Endothelial cell of umbilical vein (primary cell): ENCODE measurements around the gene PIK3C2G. TPM values are rescaled to one million over a fixed set of nuclear protein-coding genes. Genes with fewer than 3 reads are reported as not detected.

Source experiments
- BruUV-seq: library from RNA; stranded (reverse); fragments of 400-500 nt; replicated peaks from 2 replicates; lab custom pipeline; 2021; lab: Mats Ljungman, UMichigan
- CTCF ChIA-PET: fragments of 300-600, 350-600 bp; sonication (Branson Sonifier 250); formaldehyde crosslinking; loops from one replicate; lab custom pipeline; 2021; ENCODE audit warnings: antibody characterized with exemption, inconsistent platforms; lab: Charles Lee
- POLR2A ChIA-PET: fragments of 300-600, 350-600 bp; sonication (Branson Sonifier 250); formaldehyde crosslinking; loops from one replicate; lab custom pipeline; 2021; ENCODE audit warnings: antibody characterized with exemption, inconsistent platforms; lab: Charles Lee
- DNase-seq: peaks from one replicate; pipeline ENCODE4 v3.0.0-alpha.2; 2011; ENCODE audit warnings: low read depth, low spot score
- FAIRE-seq: peaks from 2 replicates; lab custom pipeline; 2011; peaks lifted over from hg19 to GRCh38; lab: Jason Lieb, UNC
- H2AFZ ChIP-seq: 2 replicates; pipeline ENCODE4 v1.6.0; 2012; ENCODE audit warnings: low read depth, low read length, control low read depth, inconsistent platforms
- H3K27ac ChIP-seq: 2 replicates; pipeline ENCODE4 v1.5.1; 2011; ENCODE audit warnings: low read depth, mild to moderate bottlenecking, control low read depth, low read length, moderate library complexity; ENCODE audit not compliant: insufficient read depth
- H3K27me3 ChIP-seq, 2 experiments: 2 replicates each; pipeline versions ENCODE4 v1.6.0 to v1.6.1; 2011; ENCODE audit warnings: low read length in 2 of 2, mixed read lengths in 1 of 2; ENCODE audit not compliant: control insufficient read depth in 2 of 2, insufficient read depth in 2 of 2
- H3K36me3 ChIP-seq, 2 experiments: 2 replicates in 1 of 2; 3 replicates in 1 of 2; pipeline ENCODE4 v1.5.1; 2011; ENCODE audit warnings: low read length in 2 of 2, mild to moderate bottlenecking in 1 of 2, moderate library complexity in 1 of 2; ENCODE audit not compliant: control insufficient read depth in 2 of 2, insufficient read depth in 2 of 2; ENCODE audit errors: extremely low read depth in 1 of 2
- H3K4me1 ChIP-seq: 3 replicates; pipeline ENCODE4 v1.5.1; 2011; ENCODE audit warnings: mild to moderate bottlenecking, low read length; ENCODE audit not compliant: control insufficient read depth, insufficient read depth; ENCODE audit errors: extremely low read depth
- H3K4me2 ChIP-seq: 2 replicates; pipeline ENCODE4 v1.6.1; 2011; ENCODE audit warnings: low read length, control low read depth, mixed read lengths; ENCODE audit not compliant: insufficient read depth
- H3K4me3 ChIP-seq, 3 experiments: fragments of 200-600 bp in 1 of 3; sonication (generic), shearing (Covaris generic) in 1 of 3; replicated peaks in 1 of 3; 2 replicates each; pipeline ENCODE4 v1.5.1; 2011 to 2016; ENCODE audit warnings: control low read depth in 3 of 3, low read length in 3 of 3, mild to moderate bottlenecking in 2 of 3, inconsistent platforms in 1 of 3, low read depth in 1 of 3, moderate library complexity in 1 of 3; ENCODE audit not compliant: insufficient read depth in 1 of 3
- H3K79me2 ChIP-seq: 2 replicates; pipeline ENCODE4 v1.6.0; 2012; ENCODE audit warnings: low read length, inconsistent platforms; ENCODE audit not compliant: control insufficient read depth, insufficient read depth
- H3K9ac ChIP-seq: replicated peaks from 2 replicates; pipeline ENCODE3; 2011; ENCODE audit warnings: low read length, control low read depth; ENCODE audit not compliant: insufficient read depth; ENCODE audit errors: extremely low read depth
- H3K9me1 ChIP-seq: replicated peaks from 3 replicates; pipeline ENCODE4 v1.6.0; 2011; ENCODE audit warnings: mild to moderate bottlenecking, low read length; ENCODE audit not compliant: control insufficient read depth, insufficient read depth; ENCODE audit errors: extremely low read depth
- H3K9me3 ChIP-seq: replicated peaks from 2 replicates; pipeline ENCODE4 v1.5.1; 2012; ENCODE audit warnings: low read length, inconsistent platforms; ENCODE audit not compliant: control insufficient read depth, insufficient read depth
- H4K20me1 ChIP-seq: replicated peaks from 2 replicates; pipeline ENCODE3; 2011; ENCODE audit warnings: mild to moderate bottlenecking, low read length; ENCODE audit not compliant: control insufficient read depth, insufficient read depth; ENCODE audit errors: extremely low read depth
- EZH2 ChIP-seq: IDR thresholded peaks from 2 replicates; pipeline ENCODE4 v1.6.1; 2012; ENCODE audit warnings: borderline replicate concordance, low read depth, mild to moderate bottlenecking, moderate library complexity, low read length, inconsistent platforms; ENCODE audit not compliant: severe bottlenecking
- FOS ChIP-seq: IDR thresholded peaks from 2 replicates; pipeline ENCODE4 v1.6.1; 2011; ENCODE audit warnings: mild to moderate bottlenecking, low read length, moderate library complexity, borderline replicate concordance; ENCODE audit not compliant: insufficient read depth
- GATA2 ChIP-seq: IDR thresholded peaks from 2 replicates; pipeline ENCODE4 v1.7.0; 2011; ENCODE audit warnings: low read depth, mild to moderate bottlenecking, moderate library complexity, mixed read lengths, low read length; ENCODE audit not compliant: insufficient read length, insufficient read depth
- JUN ChIP-seq: IDR thresholded peaks from 2 replicates; pipeline ENCODE4 v1.6.1; 2011; ENCODE audit warnings: borderline replicate concordance, low read depth; ENCODE audit not compliant: insufficient read length, insufficient read depth
- POLR2A ChIP-seq: IDR thresholded peaks from 2 replicates; pipeline ENCODE4 v1.6.1; 2012; ENCODE audit warnings: low read depth, mild to moderate bottlenecking, control low read depth, low read length
- POLR2AphosphoS5 ChIP-seq: IDR thresholded peaks from 2 replicates; pipeline ENCODE4 v1.6.1; 2012; ENCODE audit warnings: low read depth, mild to moderate bottlenecking, control low read depth, low read length, moderate library complexity; ENCODE audit not compliant: insufficient read depth
- dilution Hi-C: fragments of 300-500 bp; cut with MboI; formaldehyde crosslinking; loops from one replicate; pipeline ENCODE4 v1.15.0; 2019; ENCODE audit warnings: low sequenced_read_pairs; ENCODE audit not compliant: extremely low pct_ligation_motif_present
- intact Hi-C: fragments of 100-400 bp; cut with micrococcal nuclease; formaldehyde crosslinking; loops from one replicate; pipeline ENCODE4 v1.10.0; 2022
- polyA plus RNA-seq, 4 experiments: library from polyadenylated mRNA; depleted of rRNA in 3 of 4; stranded (reverse) in 3 of 4; unstranded in 1 of 4; fragments of >200 nt; gene quantifications; 2 replicates each; pipeline versions ENCODE4 v1.2.1 to v1.2.3, GENCODE V29; 2011 to 2012; ENCODE audit warnings: missing spikeins in 1 of 4
- total RNA-seq: library from RNA; stranded (reverse); gene quantifications from 2 replicates; pipeline ENCODE4 v1.2.3, GENCODE V29; 2021
- TF ChIP-seq, protein P1 (sequence below): IDR thresholded peaks from 2 replicates; pipeline ENCODE4 v1.6.1; 2011; ENCODE audit not compliant: insufficient read depth, insufficient read length
- TF ChIP-seq, protein P2 (sequence below), 2 donors: IDR thresholded peaks; 1 replicate in 1 of 2; 2 replicates in 1 of 2; pipeline ENCODE4 v1.5.1; 2011; ENCODE audit warnings: low read length in 2 of 2, mild to moderate bottlenecking in 2 of 2, moderate library complexity in 2 of 2, control low read depth in 1 of 2, inconsistent platforms in 1 of 2, low read depth in 1 of 2; ENCODE audit not compliant: insufficient read depth in 1 of 2; ENCODE audit errors: extremely low read depth in 1 of 2

The PIK3C2G gene
- total and polyA plus RNA-seq, 2 donors (not counting 3 experiments of a cell fraction or from before 2014, with no cell fraction given): not detected

DNA sequence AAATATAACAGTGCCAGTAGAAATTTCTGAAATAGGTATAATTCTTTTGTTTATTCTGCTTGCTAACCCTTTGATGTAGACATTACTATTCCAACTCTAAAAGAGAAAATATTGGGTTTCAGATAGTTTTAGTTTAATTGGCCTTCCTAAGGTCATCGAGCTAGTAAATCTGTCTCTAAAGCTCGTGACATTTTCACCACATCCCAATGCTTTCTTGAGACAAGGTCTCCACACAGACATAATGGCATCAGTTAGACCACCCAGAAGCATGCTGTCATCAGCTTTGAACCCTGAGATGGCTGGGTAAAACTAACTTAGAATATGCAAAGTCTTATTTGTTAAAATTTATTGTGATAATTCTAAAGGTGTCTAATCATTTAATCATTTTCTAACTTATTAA lies 52.0 kb downstream of the PIK3C2G start:
- Histone ChIP-seq H2AFZ (no peak overlapping the region), H4K20me1 (no peaks in the 10 kb centered on the region), H3K36me3 (no peaks in the 10 kb centered on the region), H3K4me1 (no peaks in the 10 kb centered on the region), H3K9ac (no peak overlapping the region), H3K4me2 (no peak overlapping the region), H3K27ac (no peak overlapping the region), H3K79me2 (no peaks in the 10 kb centered on the region), H3K9me3 (no peaks in the 10 kb centered on the region), H3K9me1 (no peaks in the 10 kb centered on the region), H3K27me3 (no peaks in the 10 kb centered on the region), H3K4me3 (no peak overlapping the region)
- intact Hi-C loops: no loop called here
- TF ChIP-seq, protein P1, sequence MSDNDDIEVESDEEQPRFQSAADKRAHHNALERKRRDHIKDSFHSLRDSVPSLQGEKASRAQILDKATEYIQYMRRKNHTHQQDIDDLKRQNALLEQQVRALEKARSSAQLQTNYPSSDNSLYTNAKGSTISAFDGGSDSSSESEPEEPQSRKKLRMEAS: no peak
- no peak for TF ChIP-seq FOS
- no peak for TF ChIP-seq POLR2AphosphoS5
- no peak for TF ChIP-seq POLR2A
- TF ChIP-seq EZH2: no peak
- TF ChIP-seq JUN: no peak
- TF ChIP-seq GATA2: no peak
- dilution Hi-C loops: no loop called here
- BruUV-seq: no TSS peak
- POLR2A ChIA-PET: no interaction called here
- FAIRE-seq: no peak
- CTCF ChIA-PET: no interaction called here
- no peak for DNase-seq

DNA sequence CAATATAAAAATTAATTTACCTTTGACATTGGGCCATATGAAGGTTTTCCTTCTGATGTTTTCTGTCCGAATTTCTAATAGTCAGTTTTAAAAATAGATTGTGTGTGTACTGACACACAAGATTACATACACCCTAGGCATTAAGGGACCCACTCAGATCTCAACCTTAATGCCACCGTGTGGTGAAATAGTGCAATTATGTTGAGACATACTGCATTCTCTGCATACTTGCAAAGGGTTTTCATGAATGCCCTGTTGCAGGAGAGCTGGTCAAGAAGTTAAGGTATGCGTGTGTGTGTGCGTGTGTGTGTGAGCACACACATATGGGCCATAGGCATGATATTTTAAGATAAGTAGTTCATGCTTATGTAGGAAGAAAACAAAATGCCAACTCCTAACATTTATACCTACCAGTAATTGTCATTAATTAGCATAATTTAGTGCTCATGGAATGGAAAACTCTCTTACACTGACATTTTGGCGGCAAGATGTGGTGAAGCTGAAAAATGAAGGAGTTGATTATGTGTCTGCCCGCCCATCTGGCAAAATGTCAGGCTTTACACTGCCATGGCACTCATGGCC lies 58.8 kb downstream of the PIK3C2G start:
- no peaks in the 10 kb centered on the region for H4K20me1 ChIP-seq
- no peak overlapping the region for H3K27ac ChIP-seq
- DNase-seq (peak; percentile 48), FAIRE-seq (no peak)
- H3K36me3 ChIP-seq: no peaks in the 10 kb centered on the region
- CTCF ChIA-PET: interaction anchor here (0.6 to 6.6 kb wide), 25 partner anchors 12 to 1934 kb away, joined by 3 to 173 read pairs (median 4); partner anchors contain the start of gene PIK3C2G
- H3K4me2 ChIP-seq: no peak overlapping the region
- intact Hi-C loops (loop anchor here (1.0 to 2.0 kb wide), 2 partner anchors 70 to 179 kb away; no protein-coding TSS in a partner anchor), dilution Hi-C loops (no loop called here)
- H3K4me1 ChIP-seq: no peaks in the 10 kb centered on the region
- POLR2A ChIA-PET: no interaction called here
- H3K9me3 ChIP-seq: no peaks in the 10 kb centered on the region
- TF ChIP-seq EZH2 (no peak), FOS (no peak)
- TF ChIP-seq, protein P2, sequence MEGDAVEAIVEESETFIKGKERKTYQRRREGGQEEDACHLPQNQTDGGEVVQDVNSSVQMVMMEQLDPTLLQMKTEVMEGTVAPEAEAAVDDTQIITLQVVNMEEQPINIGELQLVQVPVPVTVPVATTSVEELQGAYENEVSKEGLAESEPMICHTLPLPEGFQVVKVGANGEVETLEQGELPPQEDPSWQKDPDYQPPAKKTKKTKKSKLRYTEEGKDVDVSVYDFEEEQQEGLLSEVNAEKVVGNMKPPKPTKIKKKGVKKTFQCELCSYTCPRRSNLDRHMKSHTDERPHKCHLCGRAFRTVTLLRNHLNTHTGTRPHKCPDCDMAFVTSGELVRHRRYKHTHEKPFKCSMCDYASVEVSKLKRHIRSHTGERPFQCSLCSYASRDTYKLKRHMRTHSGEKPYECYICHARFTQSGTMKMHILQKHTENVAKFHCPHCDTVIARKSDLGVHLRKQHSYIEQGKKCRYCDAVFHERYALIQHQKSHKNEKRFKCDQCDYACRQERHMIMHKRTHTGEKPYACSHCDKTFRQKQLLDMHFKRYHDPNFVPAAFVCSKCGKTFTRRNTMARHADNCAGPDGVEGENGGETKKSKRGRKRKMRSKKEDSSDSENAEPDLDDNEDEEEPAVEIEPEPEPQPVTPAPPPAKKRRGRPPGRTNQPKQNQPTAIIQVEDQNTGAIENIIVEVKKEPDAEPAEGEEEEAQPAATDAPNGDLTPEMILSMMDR (IDR thresholded peaks at IDR 0.05; ENCODE audit: extremely low read depth in 1 of 2, insufficient read depth in 1 of 2, low read depth in 1 of 2, low read length in 2 of 2): peak; percentile 19 to 38
- no TSS peak for BruUV-seq
- no peak overlapping the region for H3K4me3 ChIP-seq
- no peaks in the 10 kb centered on the region for H3K9me1 ChIP-seq
- H3K27me3 ChIP-seq: no peaks in the 10 kb centered on the region
- no peak overlapping the region for H2AFZ ChIP-seq
- H3K79me2 ChIP-seq: no peaks in the 10 kb centered on the region
- no peak overlapping the region for H3K9ac ChIP-seq
